ENCODE measurements around the gene SST.

The SST gene

GRCh38 chr3:187640569-187641059, 29.6 kb downstream of the SST start:
- no peak for DNase-seq
- Mint-ChIP-seq H3K4me1 (ENCODE audit: low read depth in 2 of 2) (no peaks in the 10 kb centered on the region), H3K4me3 (no peak overlapping the region), H3K9me3 (no peaks in the 10 kb centered on the region), H3K27me3 (peaks cover 42 to 45% of the 10 kb centered on the region in 2 donors), H3K27ac (no peak overlapping the region), H3K36me3 (ENCODE audit: insufficient read depth) (no peaks in the 10 kb centered on the region)
- no peak for ATAC-seq (replicated peaks)

GRCh38 chr3:187639927-187640568, 30.1 kb downstream of the SST start:
- Mint-ChIP-seq H3K36me3 (ENCODE audit: insufficient read depth) (no peaks in the 10 kb centered on the region), H3K27ac (no peak overlapping the region), H3K4me3 (no peak overlapping the region), H3K9me3 (peaks cover 0 to 3% of the 10 kb centered on the region in 2 donors), H3K4me1 (ENCODE audit: low read depth in 2 of 2) (no peaks in the 10 kb centered on the region), H3K27me3 (peaks cover 39% of the 10 kb centered on the region in 2 donors)
- ATAC-seq (replicated peaks) (no peak), DNase-seq (no peak)

GRCh38 chr3:187636528-187636927, 33.7 kb downstream of the SST start:
- ATAC-seq (replicated peaks) (no peak), DNase-seq (no peak)
- Mint-ChIP-seq H3K4me3 (no peak overlapping the region), H3K27me3 (peaks cover 50 to 58% of the 10 kb centered on the region in 2 donors), H3K9me3 (peaks cover 0 to 7% of the 10 kb centered on the region in 2 donors), H3K36me3 (ENCODE audit: insufficient read depth) (no peaks in the 10 kb centered on the region), H3K4me1 (ENCODE audit: low read depth in 2 of 2) (no peaks in the 10 kb centered on the region), H3K27ac (no peak overlapping the region)

GRCh38 chr3:187630404-187630803, 39.8 kb downstream of the SST start:
- peaks cover 0 to 7% of the 10 kb centered on the region in 2 donors for H3K9me3 Mint-ChIP-seq
- ATAC-seq (replicated peaks) (no peak), DNase-seq (no peak)
- H3K4me1 Mint-ChIP-seq (ENCODE audit: low read depth in 2 of 2), result no peaks in the 10 kb centered on the region
- H3K4me3 Mint-ChIP-seq, result no peak overlapping the region
- H3K27me3 Mint-ChIP-seq, result peaks cover 12 to 33% of the 10 kb centered on the region in 2 donors
- H3K27ac Mint-ChIP-seq, result no peak overlapping the region
- no peaks in the 10 kb centered on the region for H3K36me3 Mint-ChIP-seq (ENCODE audit: insufficient read depth)

GRCh38 chr3:187629711-187630110, 40.5 kb downstream of the SST start:
- Mint-ChIP-seq H3K4me1 (ENCODE audit: low read depth in 2 of 2) (no peaks in the 10 kb centered on the region), H3K27ac (no peak overlapping the region), H3K36me3 (ENCODE audit: insufficient read depth) (no peaks in the 10 kb centered on the region), H3K4me3 (no peak overlapping the region), H3K27me3 (peaks cover 19 to 39% of the 10 kb centered on the region in 2 donors), H3K9me3 (peaks cover 0 to under 1% of the 10 kb centered on the region in 2 donors)
- DNase-seq (no peak), ATAC-seq (replicated peaks) (no peak)

GRCh38 chr3:187628169-187628568, 42.0 kb downstream of the SST start:
- H3K36me3 Mint-ChIP-seq (ENCODE audit: insufficient read depth), result no peaks in the 10 kb centered on the region
- H3K27ac Mint-ChIP-seq, result no peak overlapping the region
- ATAC-seq (replicated peaks) (no peak), DNase-seq (no peak)
- peaks cover 24 to 39% of the 10 kb centered on the region in 2 donors for H3K27me3 Mint-ChIP-seq
- no peaks in the 10 kb centered on the region for H3K9me3 Mint-ChIP-seq
- no peaks in the 10 kb centered on the region for H3K4me1 Mint-ChIP-seq (ENCODE audit: low read depth in 2 of 2)
- H3K4me3 Mint-ChIP-seq, result no peak overlapping the region

GRCh38 chr3:187626581-187626980, 43.6 kb downstream of the SST start:
- Mint-ChIP-seq H3K4me1 (ENCODE audit: low read depth in 2 of 2) (no peaks in the 10 kb centered on the region), H3K9me3 (no peaks in the 10 kb centered on the region), H3K4me3 (no peak overlapping the region), H3K36me3 (ENCODE audit: insufficient read depth) (no peaks in the 10 kb centered on the region), H3K27me3 (peaks cover 18 to 40% of the 10 kb centered on the region in 2 donors), H3K27ac (no peak overlapping the region)
- ATAC-seq (replicated peaks) (no peak), DNase-seq (no peak)

- Mint-ChIP-seq H3K36me3 (ENCODE audit: insufficient read depth) (no peaks in the 10 kb centered on the region), H3K27ac (no peak overlapping the region), H3K27me3 (peaks cover 18 to 34% of the 10 kb centered on the region in 2 donors), H3K4me3 (no peak overlapping the region), H3K4me1 (ENCODE audit: low read depth in 2 of 2) (no peaks in the 10 kb centered on the region), H3K9me3 (no peaks in the 10 kb centered on the region)
- no peak for DNase-seq
- ATAC-seq (replicated peaks), result no peak
Measured at GRCh38 chr3:187624588-187624987, 45.6 kb downstream of the SST start.

- no peak for DNase-seq
- Mint-ChIP-seq H3K27me3 (peaks cover 18 to 34% of the 10 kb centered on the region in 2 donors), H3K9me3 (no peaks in the 10 kb centered on the region), H3K27ac (no peak overlapping the region), H3K4me1 (ENCODE audit: low read depth in 2 of 2) (no peaks in the 10 kb centered on the region), H3K4me3 (no peak overlapping the region), H3K36me3 (ENCODE audit: insufficient read depth) (no peaks in the 10 kb centered on the region)
- ATAC-seq (replicated peaks), result no peak
Measured at GRCh38 chr3:187623285-187623814, 46.8 kb downstream of the SST start.

GRCh38 chr3:187621881-187622280, 48.3 kb downstream of the SST start:
- H3K9me3 Mint-ChIP-seq, result no peaks in the 10 kb centered on the region
- H3K36me3 Mint-ChIP-seq (ENCODE audit: insufficient read depth), result no peaks in the 10 kb centered on the region
- no peaks in the 10 kb centered on the region for H3K4me1 Mint-ChIP-seq (ENCODE audit: low read depth in 2 of 2)
- peaks cover 18 to 34% of the 10 kb centered on the region in 2 donors for H3K27me3 Mint-ChIP-seq
- no peak overlapping the region for H3K4me3 Mint-ChIP-seq
- H3K27ac Mint-ChIP-seq, result no peak overlapping the region
- no peak for ATAC-seq (replicated peaks)
- no peak for DNase-seq

GRCh38 chr3:187619461-187619860, 50.7 kb downstream of the SST start:
- Mint-ChIP-seq H3K36me3 (ENCODE audit: insufficient read depth) (no peaks in the 10 kb centered on the region), H3K4me3 (no peak overlapping the region), H3K27ac (no peak overlapping the region), H3K4me1 (ENCODE audit: low read depth in 2 of 2) (peaks cover 0 to 7% of the 10 kb centered on the region in 2 donors), H3K9me3 (no peaks in the 10 kb centered on the region), H3K27me3 (peaks cover 11 to 23% of the 10 kb centered on the region in 2 donors)
- DNase-seq (no peak), ATAC-seq (replicated peaks) (no peak)

Data from effector memory CD8-positive, alpha-beta T cell (primary cell).